Measurements from ENCODE around the gene CTNNBL1.
"Not testable (repeated sequence)": the region's sequence is repeated elsewhere in the genome, so short reads cannot be mapped to it uniquely, and the experiment has no call there.

Gene CTNNBL1, protein sequence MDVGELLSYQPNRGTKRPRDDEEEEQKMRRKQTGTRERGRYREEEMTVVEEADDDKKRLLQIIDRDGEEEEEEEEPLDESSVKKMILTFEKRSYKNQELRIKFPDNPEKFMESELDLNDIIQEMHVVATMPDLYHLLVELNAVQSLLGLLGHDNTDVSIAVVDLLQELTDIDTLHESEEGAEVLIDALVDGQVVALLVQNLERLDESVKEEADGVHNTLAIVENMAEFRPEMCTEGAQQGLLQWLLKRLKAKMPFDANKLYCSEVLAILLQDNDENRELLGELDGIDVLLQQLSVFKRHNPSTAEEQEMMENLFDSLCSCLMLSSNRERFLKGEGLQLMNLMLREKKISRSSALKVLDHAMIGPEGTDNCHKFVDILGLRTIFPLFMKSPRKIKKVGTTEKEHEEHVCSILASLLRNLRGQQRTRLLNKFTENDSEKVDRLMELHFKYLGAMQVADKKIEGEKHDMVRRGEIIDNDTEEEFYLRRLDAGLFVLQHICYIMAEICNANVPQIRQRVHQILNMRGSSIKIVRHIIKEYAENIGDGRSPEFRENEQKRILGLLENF

GRCh38 chr20:37693635-37694626, at the start of gene CTNNBL1:
TSS of gene CTNNBL1 (plus strand) at chr20:37694030. CDS start at chr20:37694123, 93 bp downstream.
- peak; percentile 97 to 99 for DNase-seq

- no peak for DNase-seq
Measured at GRCh38 chr20:37644605-37645004, 49.2 kb upstream of the CTNNBL1 start.

DNA sequence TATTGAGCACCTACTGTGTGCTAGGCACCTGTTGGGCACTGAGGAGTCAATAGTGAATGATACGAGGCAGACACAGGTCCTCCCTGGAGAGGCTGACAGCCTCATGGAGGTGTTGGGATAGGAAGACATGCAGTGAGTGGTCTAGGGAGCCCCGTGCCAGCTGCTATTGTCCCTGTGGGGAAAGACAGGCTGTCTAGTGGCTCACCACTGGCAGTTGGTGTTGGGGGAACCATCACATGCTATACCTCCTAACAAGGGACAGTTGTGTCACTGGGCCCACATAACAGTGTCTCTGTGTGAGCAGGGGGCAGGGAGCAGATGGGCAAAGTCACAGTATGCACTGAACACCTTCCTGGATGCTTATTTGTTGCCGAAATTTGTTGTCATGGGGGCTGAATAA, 45.9 kb upstream of the CTNNBL1 start:
- DNase-seq: no peak

DNA sequence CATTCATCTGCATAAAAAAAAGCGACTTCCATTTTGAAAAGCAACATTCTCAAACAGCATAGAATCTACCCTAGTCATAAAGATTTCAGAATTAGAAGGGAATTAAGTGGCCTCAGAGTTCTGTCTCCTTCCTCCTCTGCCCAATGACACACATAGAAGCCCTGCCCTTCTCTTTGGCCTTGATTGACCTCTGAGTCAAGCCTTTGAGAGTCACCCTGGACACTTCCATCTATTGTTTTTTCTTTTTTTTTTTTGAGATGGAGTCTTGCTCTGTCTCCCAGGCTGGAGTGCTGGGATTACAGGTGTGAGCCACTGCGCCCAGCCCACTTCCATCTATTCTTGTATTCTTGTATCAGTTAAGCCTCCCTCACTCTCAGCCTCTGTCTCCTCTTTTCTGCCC, 44.8 kb upstream of the CTNNBL1 start:
- no peak for DNase-seq

DNA sequence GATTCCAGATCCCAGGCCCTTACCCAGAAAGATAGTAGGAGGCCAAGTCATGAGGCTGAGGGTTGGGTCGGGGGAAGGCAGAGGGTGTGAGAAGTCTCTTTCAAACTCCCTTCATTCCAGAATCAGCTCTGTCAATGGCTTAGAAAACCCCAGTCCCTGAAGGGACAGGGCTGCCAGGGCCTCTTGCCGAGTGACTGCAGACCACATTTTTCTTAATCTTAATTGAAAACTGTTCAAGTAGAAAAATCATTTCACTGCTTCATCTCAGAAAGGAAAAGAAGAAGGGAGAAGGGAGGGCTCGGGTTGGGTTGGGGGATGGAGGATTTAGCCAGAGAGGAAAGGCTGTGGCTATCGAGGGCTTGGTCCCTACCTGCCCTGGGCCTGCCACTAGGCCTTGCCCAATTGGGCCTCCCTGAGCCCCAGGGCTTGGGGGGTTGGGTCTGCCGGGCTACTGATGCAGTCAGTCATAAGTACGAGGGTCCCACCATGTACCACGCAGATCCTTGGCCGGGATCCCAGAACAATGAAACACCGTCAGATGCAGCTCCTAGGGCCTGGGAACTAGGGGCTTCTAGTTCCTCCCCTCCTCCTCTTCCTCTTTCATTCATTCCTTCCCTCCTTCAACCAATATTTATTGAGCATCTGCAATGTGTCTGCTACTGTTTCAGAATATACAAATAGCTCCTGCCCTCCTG, 44.0 kb upstream of the CTNNBL1 start:
- no peak for DNase-seq

- no peak for DNase-seq
Measured at GRCh38 chr20:37650661-37651060, 43.2 kb upstream of the CTNNBL1 start.

GRCh38 chr20:37651932-37652331, 41.9 kb upstream of the CTNNBL1 start:
- no peak for DNase-seq

DNA sequence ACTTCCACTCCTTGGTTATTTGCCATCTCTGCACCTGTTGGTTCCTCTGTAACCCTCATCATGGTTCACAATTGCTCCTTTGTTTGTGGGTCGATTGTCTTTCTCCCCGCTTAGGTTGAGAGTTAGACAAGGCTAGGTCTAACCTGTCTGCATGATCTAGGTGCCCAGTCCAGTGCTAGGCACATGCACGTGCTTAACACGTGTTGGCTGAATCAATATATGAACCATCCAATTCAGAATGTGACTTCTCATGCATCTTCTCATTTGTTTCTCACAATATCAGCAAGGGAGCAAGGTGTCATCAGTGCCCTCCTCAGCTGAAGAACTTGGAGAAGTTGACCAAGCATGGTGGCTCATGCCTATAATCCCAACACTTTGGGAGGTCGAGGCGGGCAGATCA, 36.9 kb upstream of the CTNNBL1 start:
- DNase-seq: no peak

DNA sequence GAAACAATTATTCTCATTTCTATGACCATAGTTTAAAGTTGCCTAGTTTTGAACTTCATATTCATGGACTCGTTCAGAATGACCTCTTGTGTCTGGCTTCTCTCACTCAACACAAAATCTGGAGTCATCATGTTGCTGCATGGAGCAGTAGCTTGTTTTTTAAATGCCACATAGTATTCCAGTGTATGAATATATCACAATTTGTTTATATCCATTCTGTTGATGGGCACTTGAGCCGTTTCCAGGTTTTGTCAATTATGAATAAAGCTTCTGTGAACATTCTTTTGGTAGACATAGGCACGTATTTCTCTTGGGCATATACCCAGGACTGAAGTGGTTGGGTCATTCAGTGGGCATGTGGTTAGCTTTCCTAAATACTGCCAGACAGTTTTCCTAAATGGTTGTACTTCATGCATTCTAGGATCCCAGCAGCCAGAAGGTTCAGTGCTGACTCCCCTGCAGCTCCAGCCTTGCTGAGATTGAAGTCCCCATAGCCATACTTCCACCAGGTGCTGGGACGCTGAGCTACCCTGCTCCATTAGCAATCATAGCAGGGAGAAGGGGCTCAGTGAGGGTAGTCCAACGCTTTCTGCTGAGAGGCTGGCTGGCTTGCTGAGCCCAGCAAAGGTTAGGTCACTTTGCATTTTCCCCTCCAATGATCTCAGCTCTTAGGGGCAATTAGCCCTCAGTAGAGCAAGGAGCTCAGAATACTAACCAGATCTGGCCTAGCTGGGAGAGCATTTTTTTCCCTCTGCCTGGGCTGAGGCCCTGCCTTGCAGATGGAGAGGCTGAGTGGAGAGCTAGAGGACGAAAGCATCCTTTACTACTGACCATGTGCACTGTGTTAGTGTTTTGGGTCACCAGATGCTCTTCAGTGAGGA, 35.7 kb upstream of the CTNNBL1 start:
- DNase-seq: no peak

- DNase-seq: no peak
Measured at GRCh38 chr20:37661519-37661918, 32.3 kb upstream of the CTNNBL1 start.

- DNase-seq: no peak
Measured at GRCh38 chr20:37662308-37662707, 31.5 kb upstream of the CTNNBL1 start.

DNA sequence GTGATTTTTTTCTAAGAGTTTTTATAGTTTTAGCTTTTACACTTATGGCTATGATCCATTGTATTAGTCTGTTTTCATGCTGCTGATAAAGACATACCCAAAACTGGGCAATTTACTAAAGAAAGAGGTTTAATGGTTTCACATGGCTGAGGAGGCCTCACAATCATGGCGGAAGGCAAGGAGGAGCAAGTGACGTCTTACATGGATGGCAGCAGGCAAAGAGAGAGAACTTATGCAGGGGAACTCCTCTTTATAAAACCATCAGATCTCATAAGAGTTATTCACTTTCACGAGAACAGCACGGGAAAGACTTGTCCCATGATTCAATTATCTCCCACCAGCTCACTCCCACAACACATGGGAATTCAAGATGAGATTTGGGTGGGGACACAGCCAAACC, 29.2 kb upstream of the CTNNBL1 start:
- not testable (repeated sequence) for DNase-seq

- DNase-seq: no peak
Measured at GRCh38 chr20:37668166-37668565, 25.7 kb upstream of the CTNNBL1 start.

DNA sequence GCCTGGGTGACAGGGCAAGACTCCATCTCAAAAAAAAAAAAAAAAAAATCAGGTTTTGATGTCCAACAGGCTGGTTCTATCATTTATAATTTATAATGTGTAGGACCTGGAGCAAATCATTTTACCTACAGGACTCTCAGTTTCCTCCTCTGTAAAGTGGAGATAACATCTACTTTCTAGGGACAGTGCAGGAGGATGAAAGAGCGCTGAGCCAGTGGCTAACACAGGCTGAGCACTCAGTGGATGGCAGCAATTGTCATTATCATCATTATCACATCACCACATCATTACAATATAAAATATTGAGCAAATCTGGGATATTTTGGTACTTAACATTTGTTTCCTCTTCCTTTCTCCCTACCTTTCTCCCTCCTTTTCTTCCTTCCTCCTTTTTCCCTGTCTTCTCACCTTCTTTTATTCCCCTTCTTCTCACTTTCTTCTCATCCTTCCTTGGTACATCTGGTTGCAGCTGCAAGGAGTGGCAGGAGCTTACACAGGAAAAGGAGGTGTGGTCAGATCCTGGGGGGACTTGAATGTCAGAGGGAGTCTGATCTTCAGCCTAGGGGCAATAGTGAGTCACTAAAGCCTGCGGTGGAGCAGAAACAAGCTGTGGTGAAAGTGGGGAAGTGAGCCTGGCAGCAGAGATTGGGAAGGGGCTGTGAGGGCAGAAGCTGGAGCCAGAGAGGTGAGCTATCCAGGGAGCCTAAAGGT, 24.6 kb upstream of the CTNNBL1 start:
- DNase-seq: no peak

DNA sequence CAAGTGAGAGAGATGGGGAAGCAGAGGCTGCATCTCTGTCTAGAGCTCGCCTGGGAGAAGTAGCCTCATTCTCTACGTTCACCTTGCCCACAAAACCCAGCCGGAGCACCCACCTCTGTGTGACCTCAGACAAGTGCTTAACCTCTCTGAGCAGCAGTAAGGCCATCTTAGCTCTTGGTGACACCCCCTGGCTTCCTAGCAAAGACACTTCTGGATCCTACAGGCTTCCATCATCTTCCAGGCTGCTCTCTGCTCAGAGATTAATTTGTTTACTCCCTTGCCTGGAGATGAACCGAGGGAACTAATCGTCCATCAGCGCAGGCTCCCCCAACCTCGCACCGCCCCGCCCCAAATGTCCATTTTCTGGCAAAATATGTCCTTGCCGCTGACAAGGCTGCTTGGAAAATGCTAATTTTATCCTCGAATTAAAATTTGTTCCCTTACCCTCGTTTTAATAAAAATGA, 24.0 kb upstream of the CTNNBL1 start:
- no peak for DNase-seq

DNA sequence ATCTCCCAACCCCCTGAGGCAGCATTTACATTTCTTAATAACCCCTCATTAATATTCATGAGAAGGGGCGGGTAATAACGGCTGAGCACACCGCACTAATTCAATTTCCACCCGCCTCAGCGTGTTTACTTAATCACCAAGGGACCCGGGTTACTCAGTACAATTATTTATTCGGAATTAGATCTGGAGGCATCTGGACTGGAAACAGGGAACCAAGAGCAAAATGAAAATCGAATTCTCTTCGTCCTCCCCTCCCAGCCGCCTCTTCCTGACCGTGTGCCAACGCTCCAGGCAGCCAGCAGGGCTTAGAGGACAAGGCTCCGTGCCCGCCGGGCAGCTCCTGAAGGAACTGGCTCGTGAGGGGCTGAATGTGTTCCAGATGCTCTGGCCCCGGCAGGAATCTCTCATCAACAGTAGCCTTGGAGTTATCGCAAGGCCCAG, 23.5 kb upstream of the CTNNBL1 start:
- DNase-seq: no peak

DNA sequence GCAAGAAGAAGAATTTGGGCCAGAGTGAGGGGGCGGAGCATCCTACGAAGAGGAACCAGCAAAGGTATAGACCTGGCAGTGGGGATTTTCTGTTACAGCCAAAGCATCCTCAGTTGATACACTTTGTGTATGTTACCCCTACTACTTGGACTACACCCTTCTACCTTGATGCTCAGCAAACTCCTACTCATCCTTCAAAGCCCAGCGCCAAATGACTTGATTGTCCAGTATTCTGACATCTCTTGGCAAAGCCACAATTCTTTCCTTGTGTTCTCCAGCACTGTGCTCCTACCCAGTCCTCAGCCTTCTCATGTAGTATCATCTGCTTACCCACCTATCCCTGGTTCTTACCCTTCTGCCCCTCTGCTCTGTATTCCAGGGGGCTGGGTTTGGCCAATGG, 21.7 kb upstream of the CTNNBL1 start:
- DNase-seq: no peak

DNA sequence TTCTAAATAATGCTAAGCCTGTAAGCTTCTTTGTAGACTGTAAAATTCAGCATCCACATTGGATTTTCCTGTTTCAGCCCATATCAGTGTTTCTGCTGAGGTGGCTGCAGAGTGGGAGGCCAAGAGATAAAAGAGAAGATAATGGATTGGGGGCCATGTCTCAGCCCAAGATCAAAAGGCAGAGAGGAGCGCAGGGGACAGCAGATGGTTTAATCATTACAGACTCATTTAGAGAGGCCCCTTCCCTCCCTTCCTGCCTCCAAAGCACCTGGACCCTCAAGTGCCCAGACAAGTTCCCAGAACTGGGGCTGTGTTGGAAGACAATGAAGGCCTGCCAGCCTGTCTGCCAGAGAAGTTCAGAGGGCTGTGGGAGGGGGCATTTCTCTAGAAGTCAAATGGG, 20.4 kb upstream of the CTNNBL1 start:
- DNase-seq: no peak

DNA sequence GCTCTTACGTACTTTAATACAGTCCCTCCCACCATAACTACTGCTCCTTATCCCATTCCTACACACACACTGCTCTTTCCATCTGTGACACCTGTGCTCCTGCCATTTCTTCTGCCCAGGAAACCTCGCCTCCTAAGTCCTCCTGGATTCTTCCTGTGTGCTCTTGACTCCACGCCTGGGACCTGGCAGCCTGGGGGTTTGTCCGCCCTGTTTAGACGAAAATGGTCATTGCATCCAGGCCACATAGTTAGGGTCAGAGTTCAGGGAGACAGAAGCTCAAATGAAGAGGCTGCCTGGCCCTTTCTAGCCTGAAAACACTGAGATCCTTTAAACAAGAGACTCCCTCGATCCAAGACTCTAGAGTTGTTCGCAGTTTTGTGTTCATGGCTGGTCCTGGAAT, 17.4 kb upstream of the CTNNBL1 start:
- DNase-seq: no peak

GRCh38 chr20:37677969-37678861, 15.6 kb upstream of the CTNNBL1 start:
- no peak for DNase-seq
